ENCODE results near the gene SART1. TPM values are rescaled to one million over a fixed set of nuclear protein-coding genes. Genes with fewer than 3 reads are reported as not detected.
"Not testable (repeated sequence)": the region's sequence is repeated elsewhere in the genome, so short reads cannot be mapped to it uniquely, and the experiment has no call there.

The SART1 gene
- total and polyA plus RNA-seq, 4 donors: 31.4 to 145 (median 48.3) TPM

DNA sequence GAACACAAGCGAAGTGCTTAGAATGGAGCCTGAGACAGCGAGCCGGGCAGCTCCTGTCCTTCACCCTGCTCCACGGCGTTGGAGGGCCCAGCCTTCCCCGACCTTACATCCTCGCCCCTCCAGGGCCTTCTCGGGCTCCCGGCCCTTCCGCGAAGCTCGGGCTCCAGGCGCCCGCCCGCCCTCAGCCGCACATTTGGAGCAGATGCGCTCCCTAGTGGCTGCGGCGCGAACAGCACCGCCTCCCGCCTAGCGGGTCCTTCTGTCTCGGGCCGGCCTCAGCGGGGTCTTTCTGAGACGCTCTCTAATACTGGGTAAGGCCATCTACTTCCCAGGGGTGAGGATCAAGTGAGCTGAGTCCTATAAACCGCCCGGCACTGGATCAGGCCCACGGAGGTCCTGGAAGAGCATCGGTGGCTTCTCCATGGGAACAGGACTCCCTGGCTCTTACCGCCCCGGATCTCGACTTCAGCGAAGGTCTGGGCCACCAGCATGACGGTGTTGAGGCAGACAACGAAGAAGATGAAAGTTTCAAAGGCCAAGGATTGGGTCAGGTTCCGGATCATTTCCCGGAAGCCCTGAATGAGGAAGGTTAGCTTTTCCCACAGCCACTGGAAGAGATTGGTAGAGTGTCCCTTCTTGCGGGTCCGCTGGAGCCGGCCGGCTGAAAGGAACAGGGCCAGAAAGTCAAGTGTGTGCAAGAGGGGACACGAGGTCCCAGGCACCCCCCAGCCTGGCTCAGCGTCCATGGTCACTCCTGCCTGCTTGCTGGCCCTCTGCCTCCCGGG lies 61.1 kb downstream of the SART1 start:
- Histone ChIP-seq H3K27me3 (ENCODE audit: control insufficient read depth in 3 of 3, insufficient read depth in 3 of 3, low read length in 2 of 3) (peaks cover 0 to 5% (median 0%) of the 10 kb centered on the region in 3 donors), H3K36me3 (ENCODE audit: control insufficient read depth in 4 of 4, insufficient read depth in 4 of 4, low read length in 4 of 4) (no peaks in the 10 kb centered on the region), H3K4me1 (ENCODE audit: control insufficient read depth in 5 of 5, insufficient read depth in 5 of 5, low read length in 5 of 5) (peaks cover 0 to 5% (median 0%) of the 10 kb centered on the region in 5 donors), H3K9me3 (ENCODE audit: control insufficient read depth in 4 of 4, insufficient read depth in 3 of 4, low read length in 3 of 4) (no peaks in the 10 kb centered on the region), H3K27ac (ENCODE audit: low read depth in 1 of 2, low read length in 1 of 2) (no peak overlapping the region), H3K4me3 (no peak overlapping the region), H3K9ac (ENCODE audit: insufficient read depth in 1 of 2, low read length in 2 of 2) (peak overlapping the region in 1 of 2 donors; percentile 23)
- peak; percentile 87 for ATAC-seq (ENCODE audit: insufficient read depth, low FRiP score)
- TF ChIP-seq, protein P1, sequence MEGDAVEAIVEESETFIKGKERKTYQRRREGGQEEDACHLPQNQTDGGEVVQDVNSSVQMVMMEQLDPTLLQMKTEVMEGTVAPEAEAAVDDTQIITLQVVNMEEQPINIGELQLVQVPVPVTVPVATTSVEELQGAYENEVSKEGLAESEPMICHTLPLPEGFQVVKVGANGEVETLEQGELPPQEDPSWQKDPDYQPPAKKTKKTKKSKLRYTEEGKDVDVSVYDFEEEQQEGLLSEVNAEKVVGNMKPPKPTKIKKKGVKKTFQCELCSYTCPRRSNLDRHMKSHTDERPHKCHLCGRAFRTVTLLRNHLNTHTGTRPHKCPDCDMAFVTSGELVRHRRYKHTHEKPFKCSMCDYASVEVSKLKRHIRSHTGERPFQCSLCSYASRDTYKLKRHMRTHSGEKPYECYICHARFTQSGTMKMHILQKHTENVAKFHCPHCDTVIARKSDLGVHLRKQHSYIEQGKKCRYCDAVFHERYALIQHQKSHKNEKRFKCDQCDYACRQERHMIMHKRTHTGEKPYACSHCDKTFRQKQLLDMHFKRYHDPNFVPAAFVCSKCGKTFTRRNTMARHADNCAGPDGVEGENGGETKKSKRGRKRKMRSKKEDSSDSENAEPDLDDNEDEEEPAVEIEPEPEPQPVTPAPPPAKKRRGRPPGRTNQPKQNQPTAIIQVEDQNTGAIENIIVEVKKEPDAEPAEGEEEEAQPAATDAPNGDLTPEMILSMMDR (IDR thresholded peaks at IDR 0.05; ENCODE audit: control extremely low read depth, extremely low read depth): peak; percentile 84
- 20% methylated on average over 46 of the region's 46 CpGs for WGBS, 2 donors
- DNase-seq: peak; percentile 46 to 63 (median 58)

DNA sequence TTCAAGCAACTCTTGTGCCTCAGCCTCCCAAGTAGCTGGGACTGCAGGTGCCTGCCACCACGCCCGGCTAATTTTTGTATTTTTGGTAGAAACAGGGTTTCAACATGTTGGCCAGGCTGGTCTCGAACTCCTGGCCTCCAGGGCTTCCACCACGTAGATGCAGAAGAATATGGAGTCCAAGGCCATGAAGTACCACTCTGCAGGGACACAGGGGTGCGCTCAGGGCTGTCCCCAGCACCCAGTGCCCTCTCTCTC lies 61.6 kb downstream of the SART1 start:
- not testable (repeated sequence) for ATAC-seq (ENCODE audit: insufficient read depth, low FRiP score); H3K9me3 ChIP-seq (ENCODE audit: control insufficient read depth in 4 of 4, insufficient read depth in 3 of 4, low read length in 3 of 4); H3K27ac ChIP-seq (ENCODE audit: low read depth in 1 of 2, low read length in 1 of 2); DNase-seq; H3K4me3 ChIP-seq; H3K9ac ChIP-seq (ENCODE audit: insufficient read depth in 1 of 2, low read length in 2 of 2); H3K4me1 ChIP-seq (ENCODE audit: control insufficient read depth in 5 of 5, insufficient read depth in 5 of 5, low read length in 5 of 5); H3K27me3 ChIP-seq (ENCODE audit: control insufficient read depth in 3 of 3, insufficient read depth in 3 of 3, low read length in 2 of 3); H3K36me3 ChIP-seq (ENCODE audit: control insufficient read depth in 4 of 4, insufficient read depth in 4 of 4, low read length in 4 of 4)
- 68 to 96% methylated on average over 5 of the region's 5 CpGs for WGBS, 2 donors

DNA sequence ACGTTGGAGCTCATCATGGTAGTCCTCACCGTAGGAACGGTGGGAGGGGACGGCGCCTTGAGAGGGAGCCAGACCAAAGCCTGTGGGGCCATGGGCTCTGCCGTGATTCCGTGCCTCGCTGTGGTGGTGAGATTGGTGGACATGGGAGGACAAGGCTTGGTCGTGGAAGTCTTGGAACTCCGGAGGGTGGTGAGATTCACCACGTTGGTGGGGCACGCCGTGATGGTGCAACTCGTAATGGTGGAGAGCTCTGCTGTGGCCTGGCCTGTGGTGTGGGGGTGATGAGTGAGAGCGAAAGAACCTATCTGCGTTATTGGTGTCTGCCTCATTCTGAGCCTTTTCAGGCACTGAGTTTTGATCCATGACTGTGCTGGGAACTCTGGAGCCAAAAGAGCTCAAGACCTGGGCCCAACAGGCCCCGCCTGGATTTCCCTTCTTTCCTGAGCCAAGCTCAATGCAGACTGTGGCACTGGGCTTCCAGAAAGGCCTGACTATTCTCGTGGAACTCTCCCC lies 64.5 kb downstream of the SART1 start, which contains the start of gene CATSPER1:
CATSPER1 (minus strand) TSS at position 463 of the 513 bp plus-strand sequence; CDS start at position 363, 100 bp downstream.
- 82 to 95% methylated on average over 18 of the region's 18 CpGs for whole genome bisulfite sequencing, 2 donors
- ATAC-seq (ENCODE audit: insufficient read depth, low FRiP score): no peak

More for the DNA sequence above, 64.5 kb downstream of the SART1 start, which contains the start of gene CATSPER1:
- Histone ChIP-seq H3K27ac (ENCODE audit: low read depth in 1 of 2, low read length in 1 of 2) (no peak within 1 kb of the TSS), H3K4me3 (no peak within 1 kb of the TSS), H3K27me3 (ENCODE audit: control insufficient read depth in 3 of 3, insufficient read depth in 3 of 3, low read length in 2 of 3) (peaks cover 0 to 5% (median 0%) of the 10 kb centered on the region in 3 donors), H3K9me3 (ENCODE audit: control insufficient read depth in 4 of 4, insufficient read depth in 3 of 4, low read length in 3 of 4) (no peaks in the 10 kb centered on the region), H3K36me3 (ENCODE audit: control insufficient read depth in 4 of 4, insufficient read depth in 4 of 4, low read length in 4 of 4) (no peaks in the 10 kb centered on the region), H3K9ac (ENCODE audit: insufficient read depth in 1 of 2, low read length in 2 of 2) (no peak within 1 kb of the TSS), H3K4me1 (ENCODE audit: control insufficient read depth in 5 of 5, insufficient read depth in 5 of 5, low read length in 5 of 5) (peaks cover 0 to 5% (median 0%) of the 10 kb centered on the region in 5 donors)
- TF ChIP-seq, protein P1 (IDR thresholded peaks at IDR 0.05; ENCODE audit: control extremely low read depth, extremely low read depth): no peak
- no peak for DNase-seq

Other genes starting within 250 kb of the SART1 start
- gene KAT5, start 249.5 kb upstream of the SART1 start, total RNA-seq: 10 to 100 TPM; 45.3 to 88.6 TPM
- 10 to 100 TPM; 70.0 to 95.3 TPM for gene KAT5, start 249.5 kb upstream of the SART1 start, polyA plus RNA-seq
- 10 to 100 TPM; 21.8 to 62.3 TPM for gene RNASEH2C, start 240.9 kb upstream of the SART1 start, total RNA-seq
- 10 to 100 TPM; 88.5 to 97.7 TPM for gene RNASEH2C, start 240.9 kb upstream of the SART1 start, polyA plus RNA-seq
- gene AP5B1, start 180.8 kb upstream of the SART1 start, total RNA-seq: 10 to 100 TPM in 1 of 2 donors, 1 to 10 TPM in 1; 8.6 to 35.5 TPM
- gene AP5B1, start 180.8 kb upstream of the SART1 start, polyA plus RNA-seq: 10 to 100 TPM; 13.0 to 35.1 TPM
- under 1 TPM; 0.17 to 0.77 TPM for gene OVOL1, start 174.7 kb upstream of the SART1 start, total RNA-seq
- gene OVOL1, start 174.7 kb upstream of the SART1 start, polyA plus RNA-seq: 1 to 10 TPM in 1 of 2 donors, under 1 TPM in 1; 0.96 to 1.4 TPM
- gene SNX32, start 127.8 kb upstream of the SART1 start, total RNA-seq: under 1 TPM; 0.52 to 0.77 TPM
- gene SNX32, start 127.8 kb upstream of the SART1 start, polyA plus RNA-seq: under 1 TPM; 0.14 to 0.88 TPM
- 100 to 1,000 TPM; 387 to 967 TPM for gene CFL1, start 103.6 kb upstream of the SART1 start, total RNA-seq
- gene CFL1, start 103.6 kb upstream of the SART1 start, polyA plus RNA-seq: 1,000 to 10,000 TPM in 1 of 2 donors, 100 to 1,000 TPM in 1; 493 to 1,282 TPM
- 10 to 100 TPM; 35.0 to 61.4 TPM for gene MUS81, start 101.3 kb upstream of the SART1 start, total RNA-seq
- 10 to 100 TPM; 46.2 to 62.2 TPM for gene MUS81, start 101.3 kb upstream of the SART1 start, polyA plus RNA-seq
- 10 to 100 TPM; 62.8 to 67.0 TPM for gene EFEMP2, start 88.9 kb upstream of the SART1 start, total RNA-seq
- gene EFEMP2, start 88.9 kb upstream of the SART1 start, polyA plus RNA-seq: 10 to 100 TPM; 34.2 to 44.8 TPM
- 1 to 10 TPM; 3.1 to 4.6 TPM for gene CTSW, start 81.9 kb upstream of the SART1 start, total RNA-seq
- gene CTSW, start 81.9 kb upstream of the SART1 start, polyA plus RNA-seq: 1 to 10 TPM; 2.9 to 8.7 TPM
- gene FIBP, start 73.3 kb upstream of the SART1 start, total RNA-seq: 10 to 100 TPM; 49.8 to 74.6 TPM
- 10 to 100 TPM; 47.1 to 77.2 TPM for gene FIBP, start 73.3 kb upstream of the SART1 start, polyA plus RNA-seq
- gene CCDC85B, start 71.1 kb upstream of the SART1 start, total RNA-seq: 10 to 100 TPM; 20.7 to 55.4 TPM
- 10 to 100 TPM; 52.5 to 63.4 TPM for gene CCDC85B, start 71.1 kb upstream of the SART1 start, polyA plus RNA-seq
- 10 to 100 TPM in 1 of 2 donors, under 1 TPM in 1; 0.43 to 11.4 TPM for gene FOSL1, start 61.3 kb upstream of the SART1 start, total RNA-seq
- 10 to 100 TPM; 19.2 to 19.9 TPM for gene FOSL1, start 61.3 kb upstream of the SART1 start, polyA plus RNA-seq
- gene C11orf68, start 42.7 kb upstream of the SART1 start, total RNA-seq: 10 to 100 TPM; 17.9 to 38.8 TPM
- 10 to 100 TPM; 26.8 to 30.8 TPM for gene C11orf68, start 42.7 kb upstream of the SART1 start, polyA plus RNA-seq
- gene DRAP1, start 42.3 kb upstream of the SART1 start, total RNA-seq: 10 to 100 TPM; 40.8 to 92.7 TPM
- gene DRAP1, start 42.3 kb upstream of the SART1 start, polyA plus RNA-seq: 100 to 1,000 TPM in 1 of 2 donors, 10 to 100 TPM in 1; 99.4 to 140 TPM
- gene TSGA10IP, start 16.3 kb upstream of the SART1 start, total RNA-seq: under 1 TPM; 0.34 TPM
- gene TSGA10IP, start 16.3 kb upstream of the SART1 start, polyA plus RNA-seq: under 1 TPM; 0.07 to 0.20 TPM
- 10 to 100 TPM; 27.4 to 33.2 TPM for gene EIF1AD, start 40.4 kb downstream of the SART1 start, total RNA-seq
- gene EIF1AD, start 40.4 kb downstream of the SART1 start, polyA plus RNA-seq: 10 to 100 TPM; 22.0 to 29.9 TPM
- 100 to 1,000 TPM in 1 of 2 donors, 10 to 100 TPM in 1; 17.7 to 185 TPM for gene BANF1, start 40.8 kb downstream of the SART1 start, total RNA-seq
- 100 to 1,000 TPM; 132 to 315 TPM for gene BANF1, start 40.8 kb downstream of the SART1 start, polyA plus RNA-seq
- gene CST6, start 50.3 kb downstream of the SART1 start, total RNA-seq: 10 to 100 TPM in 1 of 2 donors, 1 to 10 TPM in 1; 7.1 to 17.7 TPM
- gene CST6, start 50.3 kb downstream of the SART1 start, polyA plus RNA-seq: 10 to 100 TPM; 31.7 to 38.8 TPM
- 1 to 10 TPM in 1 of 2 donors, not detected in 1; 2.9 TPM for gene CATSPER1, start 64.7 kb downstream of the SART1 start, total RNA-seq
- gene CATSPER1, start 64.7 kb downstream of the SART1 start, polyA plus RNA-seq: 1 to 10 TPM; 3.1 to 3.3 TPM
- gene GAL3ST3, start 87.4 kb downstream of the SART1 start, total RNA-seq: not detected
- gene GAL3ST3, start 87.4 kb downstream of the SART1 start, polyA plus RNA-seq: not detected
- 100 to 1,000 TPM; 130 to 187 TPM for gene SF3B2, start 90.6 kb downstream of the SART1 start, total RNA-seq
- 100 to 1,000 TPM in 1 of 2 donors, 10 to 100 TPM in 1; 78.0 to 139 TPM for gene SF3B2, start 90.6 kb downstream of the SART1 start, polyA plus RNA-seq
- gene PACS1, start 108.5 kb downstream of the SART1 start, total RNA-seq: 10 to 100 TPM; 42.8 to 48.8 TPM
- 10 to 100 TPM; 22.2 to 26.6 TPM for gene PACS1, start 108.5 kb downstream of the SART1 start, polyA plus RNA-seq